ENCODE results near the gene CHIT1. TPM values are rescaled to one million over a fixed set of nuclear protein-coding genes. Genes with fewer than 3 reads are reported as not detected.

The CHIT1 gene
- total RNA-seq, 1 donor from 2014 or later = not detected

DNA sequence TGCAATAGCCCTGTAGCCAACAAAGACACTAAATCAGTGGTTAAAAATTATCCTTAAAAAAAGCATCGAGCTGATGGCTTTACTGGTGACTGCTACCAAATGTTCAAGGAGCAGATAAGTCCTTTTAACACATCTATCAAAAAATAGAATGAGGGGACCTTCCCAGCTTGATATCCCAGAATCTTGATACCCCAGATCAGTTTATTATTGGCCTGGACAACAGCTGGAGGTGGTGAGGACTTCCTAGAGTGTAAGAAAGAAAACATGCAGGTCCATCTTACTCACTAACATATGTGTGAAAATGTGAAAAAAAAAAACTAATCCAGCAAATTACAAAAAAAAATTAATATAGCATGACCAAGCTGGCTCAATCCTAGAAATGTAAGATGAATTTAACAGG is 21.3 kb downstream of the CHIT1 start:
- peaks cover 8% of the 10 kb centered on the region for H3K4me1 Mint-ChIP-seq (ENCODE audit: low read depth, unreplicated experiment)
- no peaks in the 10 kb centered on the region for H3K9me3 ChIP-seq (ENCODE audit: insufficient read depth, low read depth, low read length)
- TF ChIP-seq EZH2 (IDR thresholded peaks at IDR 0.05; ENCODE audit: insufficient read depth, low read length) = no peak
- TF ChIP-seq, protein P1, sequence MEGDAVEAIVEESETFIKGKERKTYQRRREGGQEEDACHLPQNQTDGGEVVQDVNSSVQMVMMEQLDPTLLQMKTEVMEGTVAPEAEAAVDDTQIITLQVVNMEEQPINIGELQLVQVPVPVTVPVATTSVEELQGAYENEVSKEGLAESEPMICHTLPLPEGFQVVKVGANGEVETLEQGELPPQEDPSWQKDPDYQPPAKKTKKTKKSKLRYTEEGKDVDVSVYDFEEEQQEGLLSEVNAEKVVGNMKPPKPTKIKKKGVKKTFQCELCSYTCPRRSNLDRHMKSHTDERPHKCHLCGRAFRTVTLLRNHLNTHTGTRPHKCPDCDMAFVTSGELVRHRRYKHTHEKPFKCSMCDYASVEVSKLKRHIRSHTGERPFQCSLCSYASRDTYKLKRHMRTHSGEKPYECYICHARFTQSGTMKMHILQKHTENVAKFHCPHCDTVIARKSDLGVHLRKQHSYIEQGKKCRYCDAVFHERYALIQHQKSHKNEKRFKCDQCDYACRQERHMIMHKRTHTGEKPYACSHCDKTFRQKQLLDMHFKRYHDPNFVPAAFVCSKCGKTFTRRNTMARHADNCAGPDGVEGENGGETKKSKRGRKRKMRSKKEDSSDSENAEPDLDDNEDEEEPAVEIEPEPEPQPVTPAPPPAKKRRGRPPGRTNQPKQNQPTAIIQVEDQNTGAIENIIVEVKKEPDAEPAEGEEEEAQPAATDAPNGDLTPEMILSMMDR (IDR thresholded peaks at IDR 0.05; ENCODE audit: insufficient read depth, low read depth, low read length) = no peak
- H3K27me3 ChIP-seq (ENCODE audit: insufficient read depth, low read length) = no peaks in the 10 kb centered on the region
- no peak overlapping the region for H3K27ac ChIP-seq (ENCODE audit: low read depth, low read length)
- H4K20me1 ChIP-seq (ENCODE audit: insufficient read depth, low read length) = no peaks in the 10 kb centered on the region
- no peaks in the 10 kb centered on the region for H3K4me1 ChIP-seq (ENCODE audit: insufficient read depth, low read length)
- peaks cover 2% of the 10 kb centered on the region for H3K9me3 Mint-ChIP-seq (ENCODE audit: unreplicated experiment)
- H3K36me3 Mint-ChIP-seq (ENCODE audit: low read depth, unreplicated experiment) = no peaks in the 10 kb centered on the region
- no peak overlapping the region for H2AFZ ChIP-seq (ENCODE audit: low read depth, low read length)
- no peak overlapping the region for H3K9ac ChIP-seq (ENCODE audit: low read length)
- H3K4me2 ChIP-seq (ENCODE audit: low read length) = no peak overlapping the region
- H3K27ac Mint-ChIP-seq (ENCODE audit: unreplicated experiment) = no peak overlapping the region
- FAIRE-seq = no peak
- H3K27me3 Mint-ChIP-seq (ENCODE audit: low read depth, unreplicated experiment) = peaks cover 29% of the 10 kb centered on the region
- H3K4me3 Mint-ChIP-seq (ENCODE audit: unreplicated experiment) = no peak overlapping the region
- no peaks in the 10 kb centered on the region for H3K79me2 ChIP-seq (ENCODE audit: insufficient read depth, low read length)
- H3K36me3 ChIP-seq (ENCODE audit: insufficient read depth, low read length) = no peaks in the 10 kb centered on the region
- DNase-seq (ENCODE audit: low read depth) = no peak
- H3K4me3 ChIP-seq (ENCODE audit: insufficient read depth, low read depth, low read length) = no peak overlapping the region

DNA sequence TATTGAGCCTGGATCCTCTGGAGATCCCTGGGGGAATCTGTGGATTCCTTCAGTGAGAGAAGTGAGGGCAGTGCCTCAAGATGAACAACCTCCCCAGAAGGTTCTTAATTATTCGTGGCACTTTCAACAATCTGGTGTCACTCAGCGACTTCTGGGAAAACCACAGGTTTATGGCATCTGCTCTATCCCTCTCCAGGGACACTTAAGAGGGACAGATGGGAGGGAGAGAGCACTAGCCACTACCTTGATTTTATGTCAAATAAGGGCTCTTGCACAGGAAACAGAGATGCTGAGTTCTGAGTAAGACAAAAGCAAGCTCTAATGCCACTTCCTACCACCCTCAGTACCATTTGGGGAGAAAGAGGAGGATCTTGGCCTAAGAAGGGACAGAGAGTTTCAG is 21.7 kb downstream of the CHIT1 start:
- Histone ChIP-seq H3K4me3 (ENCODE audit: insufficient read depth, low read depth, low read length) (no peak overlapping the region), H3K27ac (ENCODE audit: low read depth, low read length) (no peak overlapping the region), H3K36me3 (ENCODE audit: insufficient read depth, low read length) (no peaks in the 10 kb centered on the region), H3K9me3 (ENCODE audit: insufficient read depth, low read depth, low read length) (no peaks in the 10 kb centered on the region), H3K79me2 (ENCODE audit: insufficient read depth, low read length) (no peaks in the 10 kb centered on the region), H3K4me2 (ENCODE audit: low read length) (no peak overlapping the region), H4K20me1 (ENCODE audit: insufficient read depth, low read length) (no peaks in the 10 kb centered on the region), H3K9ac (ENCODE audit: low read length) (no peak overlapping the region), H3K27me3 (ENCODE audit: insufficient read depth, low read length) (no peaks in the 10 kb centered on the region), H2AFZ (ENCODE audit: low read depth, low read length) (no peak overlapping the region), H3K4me1 (ENCODE audit: insufficient read depth, low read length) (no peaks in the 10 kb centered on the region)
- Mint-ChIP-seq H3K9me3 (ENCODE audit: unreplicated experiment) (peaks cover 2% of the 10 kb centered on the region), H3K27me3 (ENCODE audit: low read depth, unreplicated experiment) (peaks cover 25% of the 10 kb centered on the region), H3K4me1 (ENCODE audit: low read depth, unreplicated experiment) (peaks cover 10% of the 10 kb centered on the region), H3K36me3 (ENCODE audit: low read depth, unreplicated experiment) (no peaks in the 10 kb centered on the region), H3K4me3 (ENCODE audit: unreplicated experiment) (no peak overlapping the region), H3K27ac (ENCODE audit: unreplicated experiment) (no peak overlapping the region)
- DNase-seq (ENCODE audit: low read depth) = no peak
- TF ChIP-seq EZH2 (IDR thresholded peaks at IDR 0.05; ENCODE audit: insufficient read depth, low read length) = no peak
- TF ChIP-seq, protein P1 (IDR thresholded peaks at IDR 0.05; ENCODE audit: insufficient read depth, low read depth, low read length) = no peak
- FAIRE-seq = no peak

DNA sequence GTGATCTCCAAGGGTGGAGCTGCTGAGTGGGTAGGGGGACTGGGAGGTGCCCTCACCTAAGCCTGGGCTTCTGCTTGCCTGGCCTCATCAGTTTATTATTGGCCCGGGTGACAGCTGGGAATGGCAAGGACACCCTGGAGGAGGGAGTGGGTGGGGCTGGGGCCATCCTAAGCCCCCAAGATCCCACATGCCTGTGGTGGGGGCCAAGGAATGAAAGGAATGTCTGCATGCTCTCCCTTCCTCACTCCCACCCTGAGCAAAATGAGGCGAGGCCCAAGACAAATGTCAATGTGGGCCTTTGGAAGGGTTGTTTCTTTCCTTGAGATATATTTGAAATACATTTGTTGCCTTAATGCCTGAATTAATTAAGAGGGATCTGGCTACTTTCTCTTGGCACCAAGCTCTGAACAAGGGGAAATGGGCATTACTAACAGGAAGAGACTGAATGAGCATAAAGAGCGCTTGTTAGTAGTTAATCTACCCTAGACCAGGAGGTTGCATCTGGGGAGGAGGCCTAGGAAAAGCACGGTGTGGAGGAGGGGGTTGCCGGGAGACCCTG is 23.3 kb downstream of the CHIT1 start:
- Histone ChIP-seq H3K4me2 (ENCODE audit: low read length) (no peak overlapping the region), H3K9me3 (ENCODE audit: insufficient read depth, low read depth, low read length) (no peaks in the 10 kb centered on the region), H3K9ac (ENCODE audit: low read length) (no peak overlapping the region), H3K4me3 (ENCODE audit: insufficient read depth, low read depth, low read length) (no peak overlapping the region), H4K20me1 (ENCODE audit: insufficient read depth, low read length) (no peaks in the 10 kb centered on the region), H2AFZ (ENCODE audit: low read depth, low read length) (no peak overlapping the region), H3K4me1 (ENCODE audit: insufficient read depth, low read length) (no peaks in the 10 kb centered on the region), H3K27me3 (ENCODE audit: insufficient read depth, low read length) (no peaks in the 10 kb centered on the region), H3K79me2 (ENCODE audit: insufficient read depth, low read length) (no peaks in the 10 kb centered on the region), H3K27ac (ENCODE audit: low read depth, low read length) (no peak overlapping the region), H3K36me3 (ENCODE audit: insufficient read depth, low read length) (no peaks in the 10 kb centered on the region)
- H3K27ac Mint-ChIP-seq (ENCODE audit: unreplicated experiment) = peak overlapping the region; percentile 60
- TF ChIP-seq EZH2 (IDR thresholded peaks at IDR 0.05; ENCODE audit: insufficient read depth, low read length) = no peak
- TF ChIP-seq, protein P1 (IDR thresholded peaks at IDR 0.05; ENCODE audit: insufficient read depth, low read depth, low read length) = no peak
- peaks cover 6% of the 10 kb centered on the region for H3K9me3 Mint-ChIP-seq (ENCODE audit: unreplicated experiment)
- H3K36me3 Mint-ChIP-seq (ENCODE audit: low read depth, unreplicated experiment) = no peaks in the 10 kb centered on the region
- peaks cover 12% of the 10 kb centered on the region for H3K4me1 Mint-ChIP-seq (ENCODE audit: low read depth, unreplicated experiment)
- DNase-seq (ENCODE audit: low read depth) = no peak
- FAIRE-seq = no peak
- H3K4me3 Mint-ChIP-seq (ENCODE audit: unreplicated experiment) = no peak overlapping the region
- peaks cover 20% of the 10 kb centered on the region for H3K27me3 Mint-ChIP-seq (ENCODE audit: low read depth, unreplicated experiment)

Measured in astrocyte (in vitro differentiated cells and primary cell).